Brain microvascular endothelial cell (primary cell): Measurements from ENCODE around the gene DDC.
A peak's percentile ranks its signal among the peaks of the same experiment; 100 is the strongest.
"Not testable (repeated sequence)": the region's sequence is repeated elsewhere in the genome, so short reads cannot be mapped to it uniquely, and the experiment has no call there.

Experiments used
- DNase-seq: peaks from one replicate; pipeline ENCODE4 v3.0.0-alpha.2; 2020
- H3K27ac ChIP-seq: fragments of 250-450 bp; sonication (Bioruptor Pico); 2 replicates; pipeline ENCODE4 v1.5.1; 2020; ENCODE audit warnings: mild to moderate bottlenecking, moderate library complexity
- H3K27me3 ChIP-seq: fragments of 250-450 bp; sonication (Bioruptor Pico); replicated peaks from 2 replicates; pipeline ENCODE4 v1.5.1; 2020; ENCODE audit warnings: mild to moderate bottlenecking
- H3K36me3 ChIP-seq: fragments of 250-450 bp; sonication (Bioruptor Pico); replicated peaks from 2 replicates; pipeline ENCODE4 v1.5.1; 2020; ENCODE audit warnings: mild to moderate bottlenecking
- H3K4me3 ChIP-seq: 2 replicates; pipeline ENCODE4 v1.5.1; 2011; ENCODE audit warnings: low read depth, mild to moderate bottlenecking, control low read depth, low read length, moderate library complexity
- CTCF ChIP-seq: IDR thresholded peaks from 2 replicates; pipeline ENCODE4 v1.5.1; 2011; ENCODE audit warnings: low read depth, mild to moderate bottlenecking, moderate library complexity, low read length, control low read depth, inconsistent platforms; ENCODE audit errors: missing control alignments
- in situ Hi-C: cut with HindIII; loops from 2 replicates; pipeline ENCODE4 v1.10.0; 2017; ENCODE audit warnings: low sequenced_read_pairs, low pct_ligation_motif_present

The DDC gene

GRCh38 chr7:50467817-50468610, 97.2 kb downstream of the DDC start:
- Histone ChIP-seq H3K36me3 (no peaks in the 10 kb centered on the region), H3K27ac (no peak overlapping the region), H3K4me3 (no peak overlapping the region), H3K27me3 (no peaks in the 10 kb centered on the region)
- peak; percentile 62 for DNase-seq
- in situ Hi-C loops = no loop called here
- peak; percentile 91 for TF ChIP-seq CTCF

- DNase-seq = no peak
- in situ Hi-C loops = no loop called here
- H3K27ac ChIP-seq = no peak overlapping the region
- no peak for TF ChIP-seq CTCF
- H3K27me3 ChIP-seq = no peaks in the 10 kb centered on the region
- H3K36me3 ChIP-seq = no peaks in the 10 kb centered on the region
- H3K4me3 ChIP-seq = no peak overlapping the region
Observed at GRCh38 chr7:50466815-50467585, 98.2 kb downstream of the DDC start.

GRCh38 chr7:50463035-50463434, 102.2 kb downstream of the DDC start:
- no peak for TF ChIP-seq CTCF
- no peak for DNase-seq
- H3K27me3 ChIP-seq = no peaks in the 10 kb centered on the region
- H3K27ac ChIP-seq = no peak overlapping the region
- H3K36me3 ChIP-seq = no peaks in the 10 kb centered on the region
- no peak overlapping the region for H3K4me3 ChIP-seq
- in situ Hi-C loops = no loop called here

- Histone ChIP-seq H3K36me3 (no peaks in the 10 kb centered on the region), H3K27me3 (no peaks in the 10 kb centered on the region), H3K27ac (no peak overlapping the region), H3K4me3 (no peak overlapping the region)
- in situ Hi-C loops = no loop called here
- DNase-seq = no peak
- TF ChIP-seq CTCF = no peak
Observed at GRCh38 chr7:50462361-50462760, 102.8 kb downstream of the DDC start.

- no peak for DNase-seq
- Histone ChIP-seq H3K27ac (no peak overlapping the region), H3K4me3 (no peak overlapping the region)
Observed at GRCh38 chr7:50461695-50462094, 103.5 kb downstream of the DDC start.

GRCh38 chr7:50459183-50459582, 106.0 kb downstream of the DDC start:
- H3K4me3 ChIP-seq, H3K27me3 ChIP-seq, H3K27ac ChIP-seq, H3K36me3 ChIP-seq, in situ Hi-C loops, DNase-seq: not testable (repeated sequence)

More at GRCh38 chr7:50461695-50462094, 103.5 kb downstream of the DDC start:
- in situ Hi-C loops = no loop called here
- no peaks in the 10 kb centered on the region for H3K36me3 ChIP-seq
- TF ChIP-seq CTCF = no peak
- H3K27me3 ChIP-seq = no peaks in the 10 kb centered on the region

- H3K36me3 ChIP-seq, H3K27me3 ChIP-seq, in situ Hi-C loops, H3K4me3 ChIP-seq, DNase-seq, H3K27ac ChIP-seq: not testable (repeated sequence)
Observed at GRCh38 chr7:50458651-50459050, 106.6 kb downstream of the DDC start.
